IPS DF 6.9 (cell line): ENCODE data around the gene GFAP.

Experiments used
- DNase-seq: peaks from one replicate; pipeline ENCODE4 v3.0.0-alpha.2; 2013; ENCODE audit warnings: low read depth, low spot score
- H3K27ac ChIP-seq: one replicate; pipeline ENCODE4 v1.5.1; 2013; ENCODE audit warnings: low read length, control low read depth
- H3K27me3 ChIP-seq: 2 replicates; pipeline ENCODE4 v1.6.1; 2013; ENCODE audit warnings: mild to moderate bottlenecking, low read length; ENCODE audit not compliant: control insufficient read depth, insufficient read depth
- H3K36me3 ChIP-seq: 2 replicates; pipeline ENCODE4 v1.6.1; 2013; ENCODE audit warnings: low read length; ENCODE audit not compliant: control insufficient read depth, insufficient read depth
- H3K4me1 ChIP-seq: 2 replicates; pipeline ENCODE4 v1.6.1; 2013; ENCODE audit warnings: low read length; ENCODE audit not compliant: control insufficient read depth, insufficient read depth
- H3K4me3 ChIP-seq: 2 replicates; pipeline ENCODE4 v1.5.1; 2013; ENCODE audit warnings: mild to moderate bottlenecking, low read length
- H3K9me3 ChIP-seq: 2 replicates; pipeline ENCODE4 v1.6.1; 2013; ENCODE audit warnings: low read length, inconsistent platforms; ENCODE audit not compliant: control insufficient read depth, insufficient read depth
- WGBS: extraction: QIAGEN DNeasy Blood & Tissue Kit; methylation state at CpG from one replicate; pipeline ENCODE4 v1.1.7; 2013; ENCODE audit warnings: mixed read lengths, missing lambda C conversion rate; ENCODE audit not compliant: insufficient read length, insufficient coverage; 5-methylcytosine and 5-hydroxymethylcytosine counted together

GFAP gene

DNA sequence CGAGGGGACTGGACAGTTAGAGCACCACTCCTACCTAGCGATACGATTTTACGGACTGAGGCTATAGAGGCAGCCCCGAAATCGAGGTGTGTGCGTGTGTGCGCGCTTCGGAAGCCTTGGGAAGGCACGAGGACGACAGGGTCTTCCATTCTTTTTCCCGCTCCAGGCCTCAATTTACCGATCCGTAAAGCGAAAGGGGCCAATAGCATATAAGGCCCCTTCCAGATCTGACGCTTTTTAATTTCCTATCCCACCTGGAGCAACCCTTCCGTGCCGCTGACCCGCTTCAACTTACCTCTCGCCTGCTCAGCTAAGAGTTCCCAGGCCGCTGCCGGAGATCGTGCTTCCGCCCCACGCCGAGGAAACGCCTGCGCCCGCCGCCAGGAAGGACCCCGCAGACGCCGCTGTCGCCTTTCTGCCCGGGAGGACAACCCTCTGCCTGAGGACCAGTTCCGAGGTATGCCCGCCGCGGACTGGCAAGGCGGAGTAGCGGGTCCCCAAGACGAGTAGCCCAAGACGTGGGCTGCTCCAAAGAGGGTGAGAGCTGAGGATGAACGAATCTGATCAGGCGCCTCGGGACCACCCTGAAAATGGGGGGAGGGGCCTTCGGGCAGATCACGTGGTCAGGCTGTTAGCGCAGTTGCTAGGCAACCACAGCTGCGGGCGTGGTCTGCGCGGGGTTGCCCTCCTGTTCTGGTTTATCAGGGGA, 16.1 kb downstream of the GFAP start, which contains the start of gene EFTUD2:
Gene EFTUD2 (minus strand): TSS at position 372 of the 709 bp plus-strand sequence. CDS start 4,924 bp downstream, outside the sequence.
- Histone ChIP-seq H3K36me3 (no peaks in the 10 kb centered on the region), H3K4me1 (no peaks in the 10 kb centered on the region), H3K27me3 (no peaks in the 10 kb centered on the region), H3K27ac (no peak within 1 kb of the TSS), H3K9me3 (no peaks in the 10 kb centered on the region), H3K4me3 (peak within 1 kb of the TSS; percentile 86)
- no CpG with 5 or more reads among the region's 54 CpGs for WGBS
- DNase-seq = no peak

GRCh38 chr17:44898768-44899073, 16.6 kb downstream of the GFAP start:
- WGBS = no CpG with 5 or more reads among the region's 7 CpGs
- Histone ChIP-seq H3K27me3 (no peaks in the 10 kb centered on the region), H3K4me1 (no peaks in the 10 kb centered on the region), H3K9me3 (no peaks in the 10 kb centered on the region), H3K36me3 (no peaks in the 10 kb centered on the region), H3K4me3 (peak overlapping the region; percentile 86), H3K27ac (no peak overlapping the region)
- DNase-seq = no peak

GRCh38 chr17:44894642-44895041, 20.7 kb downstream of the GFAP start:
- H3K36me3 ChIP-seq = no peaks in the 10 kb centered on the region; the same call in 1 of the 2 replicates
- no peak overlapping the region for H3K4me3 ChIP-seq
- no peaks in the 10 kb centered on the region for H3K4me1 ChIP-seq
- no peak for DNase-seq
- no peak overlapping the region for H3K27ac ChIP-seq
- H3K27me3 ChIP-seq = no peaks in the 10 kb centered on the region
- H3K9me3 ChIP-seq = no peaks in the 10 kb centered on the region
- no CpG with 5 or more reads among the region's 4 CpGs for WGBS

- H3K9me3 ChIP-seq = no peaks in the 10 kb centered on the region
- DNase-seq = no peak
- no peak overlapping the region for H3K27ac ChIP-seq
- H3K4me3 ChIP-seq = no peak overlapping the region
- H3K4me1 ChIP-seq = no peaks in the 10 kb centered on the region
- no peaks in the 10 kb centered on the region; the same call in 1 of the 2 replicates for H3K36me3 ChIP-seq
- H3K27me3 ChIP-seq = no peaks in the 10 kb centered on the region
Measured at GRCh38 chr17:44892250-44892649, 23.1 kb downstream of the GFAP start.

GRCh38 chr17:44889003-44889402, 26.3 kb downstream of the GFAP start:
- no peak overlapping the region for H3K4me3 ChIP-seq
- H3K4me1 ChIP-seq = no peaks in the 10 kb centered on the region
- H3K36me3 ChIP-seq = peaks cover 15% of the 10 kb centered on the region; the same call in 1 of the 2 replicates
- no peak overlapping the region for H3K27ac ChIP-seq
- no peaks in the 10 kb centered on the region for H3K27me3 ChIP-seq
- no peak for DNase-seq
- no peaks in the 10 kb centered on the region for H3K9me3 ChIP-seq
- no CpG with 5 or more reads among the region's 7 CpGs for WGBS

GRCh38 chr17:44887971-44888954, 27.0 kb downstream of the GFAP start:
- no peaks in the 10 kb centered on the region for H3K4me1 ChIP-seq
- H3K27ac ChIP-seq = no peak overlapping the region
- H3K4me3 ChIP-seq = no peak overlapping the region
- H3K9me3 ChIP-seq = no peaks in the 10 kb centered on the region
- H3K27me3 ChIP-seq = no peaks in the 10 kb centered on the region
- no CpG with 5 or more reads among the region's 10 CpGs for WGBS
- H3K36me3 ChIP-seq = peaks cover 18% of the 10 kb centered on the region; the same call in 1 of the 2 replicates
- DNase-seq = no peak

DNA sequence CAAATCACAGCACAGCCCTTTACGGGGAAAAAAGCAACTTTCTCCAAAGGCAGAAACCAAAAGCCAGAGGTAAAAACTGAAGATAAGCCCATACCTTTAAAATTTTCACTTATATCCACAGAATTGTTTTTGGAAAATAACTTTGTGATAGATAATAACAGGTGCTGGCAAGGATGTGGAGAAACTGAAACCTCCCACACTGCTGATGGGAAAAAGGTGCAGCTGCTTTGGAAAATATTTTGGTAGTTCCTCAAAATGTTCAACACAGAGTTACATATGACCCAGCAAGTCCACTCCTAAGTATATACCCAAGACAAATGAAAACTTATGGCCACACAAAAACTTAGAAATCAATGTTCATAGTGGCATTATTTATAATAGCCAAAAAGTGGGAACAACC, 28.3 kb downstream of the GFAP start:
- Histone ChIP-seq H3K9me3 (no peaks in the 10 kb centered on the region), H3K4me1 (no peaks in the 10 kb centered on the region), H3K4me3 (no peak overlapping the region), H3K36me3 (peaks cover 19% of the 10 kb centered on the region; the same call in 1 of the 2 replicates), H3K27ac (no peak overlapping the region), H3K27me3 (no peaks in the 10 kb centered on the region)
- WGBS = no CpG with 5 or more reads among the region's 1 CpG
- no peak for DNase-seq

DNA sequence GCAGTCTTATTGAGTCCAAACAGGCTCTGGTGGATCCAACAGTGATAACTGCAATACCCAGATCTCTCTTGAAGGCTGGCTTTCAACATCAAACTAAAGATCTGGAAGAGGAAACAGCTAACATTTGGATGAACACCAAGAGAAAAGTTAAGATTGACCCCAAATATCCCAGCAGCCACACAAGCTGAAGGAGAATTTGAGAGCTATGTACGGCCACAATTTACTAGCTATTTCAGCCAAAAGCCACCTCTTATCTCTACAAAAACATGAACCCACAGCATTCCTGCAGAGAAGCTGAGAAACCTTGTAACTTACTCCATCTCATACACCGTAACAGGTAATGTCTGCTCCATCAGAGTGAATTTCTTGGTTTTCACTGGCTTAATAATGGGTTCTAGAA, 30.4 kb downstream of the GFAP start:
- no peaks in the 10 kb centered on the region for H3K4me1 ChIP-seq
- peaks cover 24% of the 10 kb centered on the region; the same call in 1 of the 2 replicates for H3K36me3 ChIP-seq
- no peaks in the 10 kb centered on the region for H3K9me3 ChIP-seq
- H3K27me3 ChIP-seq = no peaks in the 10 kb centered on the region
- no CpG with 5 or more reads among the region's 2 CpGs for WGBS
- H3K4me3 ChIP-seq = no peak overlapping the region
- no peak for DNase-seq
- H3K27ac ChIP-seq = no peak overlapping the region

GRCh38 chr17:44881145-44881544, 34.2 kb downstream of the GFAP start:
- peaks cover 26% of the 10 kb centered on the region; the same call in 1 of the 2 replicates for H3K36me3 ChIP-seq
- no peaks in the 10 kb centered on the region for H3K27me3 ChIP-seq
- no peak overlapping the region for H3K4me3 ChIP-seq
- no peaks in the 10 kb centered on the region for H3K4me1 ChIP-seq
- DNase-seq = no peak
- no peaks in the 10 kb centered on the region for H3K9me3 ChIP-seq
- H3K27ac ChIP-seq = no peak overlapping the region
- WGBS = no CpG with 5 or more reads among the region's 4 CpGs

DNA sequence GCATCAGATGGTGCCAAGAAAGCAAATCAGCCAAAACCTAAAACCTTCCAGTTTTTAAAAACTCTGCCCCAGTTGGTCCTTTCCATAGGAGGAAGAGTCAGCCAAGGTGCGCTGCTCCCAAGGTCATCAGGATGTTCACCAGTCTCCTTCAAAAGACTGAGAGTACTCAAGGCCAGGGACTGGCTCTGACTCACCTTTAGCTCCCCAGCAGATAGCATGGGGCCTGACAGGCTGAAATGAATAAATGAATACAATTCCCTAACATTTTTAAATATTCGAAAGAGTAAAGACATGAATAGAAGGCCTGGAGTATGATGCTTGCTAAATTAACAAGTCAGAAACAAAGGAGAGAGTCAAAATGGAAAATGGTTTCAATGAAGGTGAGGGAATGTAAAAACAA, 35.2 kb downstream of the GFAP start:
- H3K4me1 ChIP-seq = no peaks in the 10 kb centered on the region
- WGBS = no CpG with 5 or more reads among the region's 2 CpGs
- H3K9me3 ChIP-seq = no peaks in the 10 kb centered on the region
- peaks cover 23% of the 10 kb centered on the region; the same call in 1 of the 2 replicates for H3K36me3 ChIP-seq
- no peak overlapping the region for H3K27ac ChIP-seq
- H3K27me3 ChIP-seq = no peaks in the 10 kb centered on the region
- no peak overlapping the region for H3K4me3 ChIP-seq
- no peak for DNase-seq
